GM21390 (cell line): Measurements from ENCODE around the gene PRDM2.

ENCODE experiments used
- ATAC-seq: cut with Tn5 transposase; IDR thresholded peaks from one replicate; pipeline ENCODE4 v1.9.1; 2021; ENCODE audit not compliant: unreplicated experiment

Gene PRDM2

GRCh38 chr1:13809461-13810159 is 109.6 kb downstream of the PRDM2 start:
- ATAC-seq, result no peak

- no peak for ATAC-seq
Observed at GRCh38 chr1:13812456-13813397, 112.7 kb downstream of the PRDM2 start.

- no peak for ATAC-seq
Observed at GRCh38 chr1:13813398-13814012, 113.5 kb downstream of the PRDM2 start.

GRCh38 chr1:13814131-13814530 is 114.1 kb downstream of the PRDM2 start:
- no peak for ATAC-seq

- ATAC-seq, result no peak
Observed at GRCh38 chr1:13816016-13816760, 116.2 kb downstream of the PRDM2 start.

- no peak for ATAC-seq
Observed at GRCh38 chr1:13817906-13818305, 117.9 kb downstream of the PRDM2 start.

- ATAC-seq, result no peak
Observed at GRCh38 chr1:13818926-13819325, 118.9 kb downstream of the PRDM2 start.

- no peak for ATAC-seq
Observed at GRCh38 chr1:13819642-13820041, 119.7 kb downstream of the PRDM2 start.

GRCh38 chr1:13820055-13820454 is 120.1 kb downstream of the PRDM2 start:
- no peak for ATAC-seq

GRCh38 chr1:13820456-13820855 is 120.5 kb downstream of the PRDM2 start:
- ATAC-seq, result no peak

GRCh38 chr1:13823126-13823880 is 123.3 kb downstream of the PRDM2 start:
- ATAC-seq, result no peak

- no peak for ATAC-seq
Observed at GRCh38 chr1:13823936-13824335, 123.9 kb downstream of the PRDM2 start.

- ATAC-seq, result no peak
Observed at GRCh38 chr1:13824626-13825025, 124.6 kb downstream of the PRDM2 start.

GRCh38 chr1:13825033-13825432 is 125.0 kb downstream of the PRDM2 start:
- no peak for ATAC-seq

- ATAC-seq, result no peak
Observed at GRCh38 chr1:13826009-13826408, 126.0 kb downstream of the PRDM2 start.

GRCh38 chr1:13826591-13826990 is 126.6 kb downstream of the PRDM2 start:
- ATAC-seq, result no peak

- peak; percentile 58 for ATAC-seq
Observed at GRCh38 chr1:13828454-13829151, 128.6 kb downstream of the PRDM2 start.

- ATAC-seq, result peak; percentile 18
Observed at GRCh38 chr1:13829152-13829769, 129.3 kb downstream of the PRDM2 start.

- no peak for ATAC-seq
Observed at GRCh38 chr1:13830170-13830569, 130.2 kb downstream of the PRDM2 start.
